GM12801 (cell line): ENCODE results near the gene EFHD2.

ENCODE experiments used
- CTCF ChIP-seq: IDR thresholded peaks from one replicate; pipeline ENCODE4 v1.5.1; 2011; ENCODE audit warnings: control low read depth; ENCODE audit not compliant: insufficient read length; ENCODE audit errors: extremely low read depth

Gene EFHD2

GRCh38 chr1:15430787-15431570 lies 21.3 kb downstream of the EFHD2 start:
- peak; percentile 8 for TF ChIP-seq CTCF

GRCh38 chr1:15431571-15431948 lies 21.9 kb downstream of the EFHD2 start:
- TF ChIP-seq CTCF: no peak

DNA sequence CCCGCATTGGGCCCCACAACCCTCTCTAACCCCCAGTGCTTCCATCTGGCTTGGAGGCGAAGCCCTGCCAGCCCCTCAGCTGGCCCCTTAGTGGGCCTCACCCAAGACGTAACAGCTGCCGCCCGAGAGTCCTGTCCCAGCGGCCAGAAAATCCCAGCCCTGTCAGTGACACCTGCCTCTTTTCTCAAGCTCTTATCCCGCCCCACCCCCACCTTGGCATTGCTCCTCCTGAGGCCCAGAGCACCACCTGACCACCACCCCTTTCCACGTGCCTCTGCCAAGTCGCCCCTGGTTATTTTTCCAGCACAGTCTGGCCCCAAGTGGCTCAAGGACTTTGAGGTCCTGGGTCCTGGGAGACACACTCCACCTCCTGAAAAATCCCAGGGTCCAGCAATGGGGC lies 22.6 kb downstream of the EFHD2 start:
- TF ChIP-seq CTCF: no peak

DNA sequence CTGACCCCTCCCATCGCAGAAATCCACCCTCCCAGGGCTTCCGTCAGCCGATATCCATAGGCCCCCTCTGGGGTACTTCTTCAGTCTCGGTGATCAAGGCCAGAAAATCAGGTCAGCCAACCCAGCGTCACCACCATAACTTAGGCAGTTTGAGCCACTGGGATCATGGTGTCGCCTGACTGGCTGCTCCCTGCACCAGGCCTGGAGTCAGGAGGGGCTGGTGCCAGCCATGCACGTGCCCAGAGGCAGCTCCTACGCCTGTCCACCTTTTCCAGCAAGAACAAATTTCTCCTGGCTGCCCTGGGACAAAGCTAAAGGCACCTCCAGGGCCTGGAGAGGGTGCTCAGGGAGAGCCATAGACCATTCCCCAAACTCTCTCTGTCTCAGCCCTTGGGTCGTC lies 23.8 kb downstream of the EFHD2 start:
- TF ChIP-seq CTCF: no peak

- no peak for TF ChIP-seq CTCF
Observed at GRCh38 chr1:15435239-15436077, 25.8 kb downstream of the EFHD2 start.

- TF ChIP-seq CTCF: no peak
Observed at GRCh38 chr1:15436881-15437442, 27.3 kb downstream of the EFHD2 start.

DNA sequence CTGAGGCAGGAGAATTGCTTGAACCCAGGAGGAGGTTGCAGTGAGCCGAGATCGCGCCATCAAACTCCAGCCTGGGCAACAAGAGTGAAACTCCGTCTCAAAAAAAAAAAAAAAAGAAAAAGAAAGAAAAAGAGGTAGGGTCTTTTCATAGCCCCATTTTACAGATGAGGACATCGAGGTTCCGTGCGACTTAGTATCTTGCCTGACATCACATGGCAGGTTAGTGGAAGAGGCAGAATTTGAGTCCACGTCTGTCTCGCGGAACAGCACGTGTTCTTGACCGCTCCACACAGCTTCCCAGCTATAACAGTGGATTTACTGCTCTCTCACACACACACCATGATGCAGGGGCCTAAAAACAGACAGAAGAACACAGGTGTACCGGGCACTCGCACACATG lies 29.6 kb downstream of the EFHD2 start:
- TF ChIP-seq CTCF: no peak
